Measurements from ENCODE around the gene ALPP.

The ALPP gene

DNA sequence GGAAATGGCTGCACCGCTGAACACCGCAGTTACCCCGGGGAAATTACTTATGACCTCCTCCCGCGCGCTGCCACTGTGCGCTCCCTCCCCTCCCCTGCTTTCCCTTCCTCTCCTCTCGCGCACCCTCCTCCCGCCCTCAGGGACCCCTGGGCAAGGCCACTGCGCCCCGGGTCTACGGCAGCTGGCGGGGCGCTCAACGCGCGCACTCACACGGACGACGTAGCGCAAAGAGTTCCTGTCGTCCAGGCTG, 7.9 kb downstream of the ALPP start:
- no peak overlapping the region for H3K27ac ChIP-seq (ENCODE audit: low read length)
- no peaks in the 10 kb centered on the region for H3K36me3 ChIP-seq (ENCODE audit: insufficient read depth, low read length)
- no peaks in the 10 kb centered on the region for H3K9me3 ChIP-seq (ENCODE audit: insufficient read depth, low read length, severe bottlenecking)
- DNase-seq (no peak), ATAC-seq (ENCODE audit: insufficient read depth, low read depth) (no peak)
- H3K4me1 ChIP-seq (ENCODE audit: insufficient read depth, low read length): no peaks in the 10 kb centered on the region
- no peak overlapping the region for H3K4me2 ChIP-seq (ENCODE audit: insufficient read depth, low read length)
- H3K79me2 ChIP-seq (ENCODE audit: insufficient read depth, low read length): no peaks in the 10 kb centered on the region
- H3K4me3 ChIP-seq (ENCODE audit: low read depth in 1 of 2, low read length in 2 of 2): no peak overlapping the region
- no peak overlapping the region for H2AFZ ChIP-seq (ENCODE audit: low read depth, low read length)
- H3K9ac ChIP-seq (ENCODE audit: low read depth, low read length): no peak overlapping the region
- no peaks in the 10 kb centered on the region for H4K20me1 ChIP-seq (ENCODE audit: insufficient read depth, low read length)
- peaks cover 6% of the 10 kb centered on the region for H3K27me3 ChIP-seq (ENCODE audit: insufficient read depth, low read length, poor library complexity)
- TF ChIP-seq, protein P1, sequence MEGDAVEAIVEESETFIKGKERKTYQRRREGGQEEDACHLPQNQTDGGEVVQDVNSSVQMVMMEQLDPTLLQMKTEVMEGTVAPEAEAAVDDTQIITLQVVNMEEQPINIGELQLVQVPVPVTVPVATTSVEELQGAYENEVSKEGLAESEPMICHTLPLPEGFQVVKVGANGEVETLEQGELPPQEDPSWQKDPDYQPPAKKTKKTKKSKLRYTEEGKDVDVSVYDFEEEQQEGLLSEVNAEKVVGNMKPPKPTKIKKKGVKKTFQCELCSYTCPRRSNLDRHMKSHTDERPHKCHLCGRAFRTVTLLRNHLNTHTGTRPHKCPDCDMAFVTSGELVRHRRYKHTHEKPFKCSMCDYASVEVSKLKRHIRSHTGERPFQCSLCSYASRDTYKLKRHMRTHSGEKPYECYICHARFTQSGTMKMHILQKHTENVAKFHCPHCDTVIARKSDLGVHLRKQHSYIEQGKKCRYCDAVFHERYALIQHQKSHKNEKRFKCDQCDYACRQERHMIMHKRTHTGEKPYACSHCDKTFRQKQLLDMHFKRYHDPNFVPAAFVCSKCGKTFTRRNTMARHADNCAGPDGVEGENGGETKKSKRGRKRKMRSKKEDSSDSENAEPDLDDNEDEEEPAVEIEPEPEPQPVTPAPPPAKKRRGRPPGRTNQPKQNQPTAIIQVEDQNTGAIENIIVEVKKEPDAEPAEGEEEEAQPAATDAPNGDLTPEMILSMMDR (IDR thresholded peaks at IDR 0.05; ENCODE audit: borderline replicate concordance, extremely low read depth, low read length, poor library complexity, severe bottlenecking): no peak
- TF ChIP-seq EZH2 (IDR thresholded peaks at IDR 0.05; ENCODE audit: borderline replicate concordance, low read depth, low read length, severe bottlenecking): no peak

DNA sequence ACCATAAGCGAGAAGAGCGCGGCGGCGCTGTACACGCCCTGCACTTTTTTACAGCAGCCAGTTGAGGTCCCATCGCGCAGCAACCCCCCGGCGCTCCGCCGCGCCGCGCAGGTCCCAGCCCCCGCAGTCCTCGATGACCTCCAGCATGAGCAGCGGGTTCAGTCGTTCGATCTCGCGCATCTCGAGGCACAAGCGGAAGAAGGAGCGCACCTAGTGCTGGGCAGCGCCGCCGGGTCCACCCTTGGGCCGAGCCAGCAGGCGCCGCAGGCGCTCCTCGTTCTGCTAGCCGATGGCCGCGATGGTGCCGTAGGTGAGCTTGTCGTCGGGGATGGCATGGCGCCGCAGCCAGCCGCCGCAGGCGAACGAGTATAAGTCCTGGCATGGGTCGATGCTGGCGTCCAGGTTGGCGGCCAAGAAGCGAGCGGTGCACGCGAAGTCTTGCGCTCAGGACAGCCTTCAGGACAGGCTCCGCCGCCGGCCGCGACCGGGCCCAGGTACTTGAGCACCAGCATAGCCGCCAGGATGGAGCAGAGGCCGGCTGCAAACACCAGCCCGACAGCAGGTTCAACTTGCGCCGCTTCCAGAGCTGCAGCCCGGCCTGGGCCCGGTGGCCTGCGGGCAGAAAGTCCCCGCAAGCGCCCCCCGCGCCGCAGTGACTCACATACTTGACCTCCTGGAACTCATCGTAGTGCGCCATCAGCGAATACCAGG, 8.3 kb downstream of the ALPP start:
- Histone ChIP-seq H3K79me2 (ENCODE audit: insufficient read depth, low read length) (no peaks in the 10 kb centered on the region), H3K4me3 (ENCODE audit: low read depth in 1 of 2, low read length in 2 of 2) (no peak overlapping the region), H2AFZ (ENCODE audit: low read depth, low read length) (no peak overlapping the region), H3K27me3 (ENCODE audit: insufficient read depth, low read length, poor library complexity) (peaks cover 6% of the 10 kb centered on the region), H4K20me1 (ENCODE audit: insufficient read depth, low read length) (no peaks in the 10 kb centered on the region), H3K4me2 (ENCODE audit: insufficient read depth, low read length) (no peak overlapping the region), H3K9ac (ENCODE audit: low read depth, low read length) (no peak overlapping the region), H3K4me1 (ENCODE audit: insufficient read depth, low read length) (no peaks in the 10 kb centered on the region), H3K27ac (ENCODE audit: low read length) (no peak overlapping the region), H3K36me3 (ENCODE audit: insufficient read depth, low read length) (no peaks in the 10 kb centered on the region), H3K9me3 (ENCODE audit: insufficient read depth, low read length, severe bottlenecking) (no peaks in the 10 kb centered on the region)
- ATAC-seq (ENCODE audit: insufficient read depth, low read depth) (no peak), DNase-seq (no peak)
- TF ChIP-seq, protein P1 (IDR thresholded peaks at IDR 0.05; ENCODE audit: borderline replicate concordance, extremely low read depth, low read length, poor library complexity, severe bottlenecking): no peak
- TF ChIP-seq EZH2 (IDR thresholded peaks at IDR 0.05; ENCODE audit: borderline replicate concordance, low read depth, low read length, severe bottlenecking): no peak

DNA sequence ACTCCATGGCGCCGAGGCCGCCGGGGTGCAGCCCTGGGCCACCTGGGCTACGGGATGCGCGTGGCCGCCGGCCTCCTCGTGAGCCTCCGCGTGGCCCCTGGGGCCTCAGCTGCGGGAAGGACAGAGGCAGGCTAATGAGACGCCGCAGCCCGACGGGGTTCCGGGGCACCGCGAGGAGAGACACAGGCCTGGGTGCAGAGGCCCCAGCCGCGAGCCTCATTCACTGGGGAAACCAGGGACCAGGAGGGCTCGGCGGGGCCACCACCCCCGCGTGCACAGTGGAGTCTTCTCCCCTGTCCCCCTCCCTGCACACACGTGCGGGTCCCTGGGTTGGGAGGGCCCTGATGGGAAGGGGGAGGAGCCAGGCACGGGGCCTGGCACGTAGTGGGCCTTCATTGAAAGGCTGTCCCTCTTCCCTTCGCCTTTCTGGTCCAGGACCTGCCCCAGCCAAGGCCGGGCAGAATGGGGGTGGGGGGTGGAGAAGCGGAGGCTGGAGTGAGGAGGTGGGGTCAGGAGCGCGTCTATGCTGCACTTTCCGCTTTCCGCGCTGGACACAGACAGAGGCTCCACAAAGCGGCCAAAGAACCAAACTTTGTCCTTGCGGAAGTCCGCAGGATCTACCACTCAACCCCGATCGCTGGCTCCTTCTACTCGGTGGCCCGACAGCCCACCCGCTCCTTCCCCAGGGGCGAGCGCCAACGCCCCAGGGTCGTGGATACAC, 9.1 kb downstream of the ALPP start:
- no peak overlapping the region for H2AFZ ChIP-seq (ENCODE audit: low read depth, low read length)
- H3K36me3 ChIP-seq (ENCODE audit: insufficient read depth, low read length): no peaks in the 10 kb centered on the region
- H4K20me1 ChIP-seq (ENCODE audit: insufficient read depth, low read length): no peaks in the 10 kb centered on the region
- H3K4me1 ChIP-seq (ENCODE audit: insufficient read depth, low read length): no peaks in the 10 kb centered on the region
- H3K27me3 ChIP-seq (ENCODE audit: insufficient read depth, low read length, poor library complexity): peaks cover 6% of the 10 kb centered on the region
- no peak overlapping the region for H3K4me2 ChIP-seq (ENCODE audit: insufficient read depth, low read length)
- DNase-seq (no peak), ATAC-seq (ENCODE audit: insufficient read depth, low read depth) (no peak)
- no peak for TF ChIP-seq EZH2 (IDR thresholded peaks at IDR 0.05; ENCODE audit: borderline replicate concordance, low read depth, low read length, severe bottlenecking)
- TF ChIP-seq, protein P1 (IDR thresholded peaks at IDR 0.05; ENCODE audit: borderline replicate concordance, extremely low read depth, low read length, poor library complexity, severe bottlenecking): no peak
- H3K9me3 ChIP-seq (ENCODE audit: insufficient read depth, low read length, severe bottlenecking): no peaks in the 10 kb centered on the region
- no peak overlapping the region for H3K27ac ChIP-seq (ENCODE audit: low read length)
- no peak overlapping the region for H3K9ac ChIP-seq (ENCODE audit: low read depth, low read length)
- no peaks in the 10 kb centered on the region for H3K79me2 ChIP-seq (ENCODE audit: insufficient read depth, low read length)
- no peak overlapping the region for H3K4me3 ChIP-seq (ENCODE audit: low read depth in 1 of 2, low read length in 2 of 2)
